ENCODE results near the gene LRP1B. TPM values are rescaled to one million over a fixed set of nuclear protein-coding genes. Genes with fewer than 3 reads are reported as not detected.

Gene LRP1B
- total RNA-seq, 1 donor from 2014 or later = 0.27 TPM

GRCh38 chr2:141639809-141640208, 491.0 kb downstream of the LRP1B start:
- intact Hi-C loops (cut with DNase I) = no loop called here
- DNase-seq (ENCODE audit: low spot score) = no peak

- DNase-seq (ENCODE audit: low spot score) = no peak
- intact Hi-C loops (cut with DNase I) = no loop called here
Observed at GRCh38 chr2:141633132-141633531, 497.7 kb downstream of the LRP1B start.

DNA sequence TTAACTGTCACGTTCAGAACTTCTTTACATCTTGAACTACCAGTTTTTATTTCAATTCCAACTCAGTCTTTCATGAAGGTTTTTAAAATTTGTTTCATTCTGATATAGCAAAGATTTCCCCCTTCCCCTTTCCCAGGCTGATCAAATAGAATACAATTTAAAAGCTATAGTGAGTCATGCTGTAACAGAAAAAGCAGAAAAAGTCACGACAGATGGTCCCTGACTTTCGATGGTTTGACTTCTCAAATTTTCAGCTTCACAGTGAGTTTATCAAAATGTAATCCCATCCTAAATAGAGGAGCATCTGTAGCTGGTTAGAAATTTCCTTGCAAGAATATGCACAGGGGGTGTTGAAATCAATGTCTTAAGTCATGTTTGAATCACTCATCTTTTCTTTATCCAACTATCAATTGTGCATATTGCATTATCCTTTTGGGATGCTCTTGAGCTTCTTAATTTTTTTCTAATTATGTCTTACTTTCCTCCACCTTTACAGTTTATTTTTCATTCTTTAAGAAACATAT, 500.3 kb downstream of the LRP1B start:
- intact Hi-C loops (cut with DNase I) = no loop called here
- no peak for DNase-seq (ENCODE audit: low spot score)

DNA sequence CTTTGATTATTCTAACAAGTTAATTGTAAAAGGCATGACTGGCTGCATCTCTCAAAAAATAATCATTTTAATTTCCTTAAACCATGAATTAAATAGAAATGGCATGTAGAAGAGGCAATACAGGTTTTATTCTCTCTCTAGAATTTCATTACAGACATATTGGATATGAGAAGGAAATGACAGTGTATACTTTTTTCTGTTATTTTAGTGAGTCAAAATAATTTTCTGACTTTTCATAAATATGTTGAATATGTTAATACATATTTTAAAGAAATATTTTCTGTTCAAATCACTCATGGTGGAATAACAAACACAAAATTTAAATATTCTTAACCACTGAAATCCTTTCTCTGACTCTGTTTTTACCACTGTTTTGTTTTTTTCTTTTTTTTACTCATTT, 510.4 kb downstream of the LRP1B start:
- intact Hi-C loops (cut with DNase I) = no loop called here
- DNase-seq (ENCODE audit: low spot score) = no peak

DNA sequence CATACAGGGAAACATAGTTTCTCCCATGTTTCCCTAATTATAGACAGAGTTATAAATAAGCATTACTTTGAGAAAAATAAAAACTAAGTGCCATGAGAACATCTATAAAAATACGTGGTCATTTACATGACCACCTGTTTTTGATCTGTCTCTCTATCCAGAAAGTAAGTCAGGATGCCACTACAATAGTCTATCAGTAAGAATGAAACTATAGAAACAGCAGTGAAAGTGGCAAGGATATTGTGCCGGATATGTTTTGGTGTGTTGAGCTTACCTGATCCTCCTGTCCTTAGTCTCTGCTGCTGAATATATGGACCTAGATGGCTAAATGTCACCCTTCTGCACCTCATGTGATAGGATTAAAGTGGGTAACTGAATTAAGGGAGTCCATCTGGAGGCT, 512.4 kb downstream of the LRP1B start:
- no peak for DNase-seq (ENCODE audit: low spot score)
- intact Hi-C loops (cut with DNase I) = no loop called here

- intact Hi-C loops (cut with DNase I) = no loop called here
- DNase-seq (ENCODE audit: low spot score) = no peak
Observed at GRCh38 chr2:141611981-141612380, 518.8 kb downstream of the LRP1B start.

DNA sequence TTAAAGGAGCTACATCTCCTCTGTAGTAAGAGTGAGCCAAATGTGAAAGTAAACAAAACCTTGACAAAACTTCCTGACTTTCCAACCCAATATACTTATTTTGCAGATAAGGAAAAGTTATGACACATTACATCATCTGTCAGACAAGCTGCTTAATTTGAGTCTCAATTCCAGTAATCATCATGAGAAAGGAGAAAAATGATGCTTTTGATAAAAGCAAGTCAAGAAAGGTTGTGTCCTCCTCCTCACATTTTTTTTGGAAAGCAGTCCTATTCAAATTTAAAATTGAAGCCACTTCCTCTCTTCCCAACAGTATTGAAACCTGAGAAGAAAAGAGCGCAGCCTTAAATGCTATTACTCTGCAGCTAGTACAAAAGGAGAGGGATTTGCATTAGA, 519.6 kb downstream of the LRP1B start:
- intact Hi-C loops (cut with DNase I) = no loop called here

DNA sequence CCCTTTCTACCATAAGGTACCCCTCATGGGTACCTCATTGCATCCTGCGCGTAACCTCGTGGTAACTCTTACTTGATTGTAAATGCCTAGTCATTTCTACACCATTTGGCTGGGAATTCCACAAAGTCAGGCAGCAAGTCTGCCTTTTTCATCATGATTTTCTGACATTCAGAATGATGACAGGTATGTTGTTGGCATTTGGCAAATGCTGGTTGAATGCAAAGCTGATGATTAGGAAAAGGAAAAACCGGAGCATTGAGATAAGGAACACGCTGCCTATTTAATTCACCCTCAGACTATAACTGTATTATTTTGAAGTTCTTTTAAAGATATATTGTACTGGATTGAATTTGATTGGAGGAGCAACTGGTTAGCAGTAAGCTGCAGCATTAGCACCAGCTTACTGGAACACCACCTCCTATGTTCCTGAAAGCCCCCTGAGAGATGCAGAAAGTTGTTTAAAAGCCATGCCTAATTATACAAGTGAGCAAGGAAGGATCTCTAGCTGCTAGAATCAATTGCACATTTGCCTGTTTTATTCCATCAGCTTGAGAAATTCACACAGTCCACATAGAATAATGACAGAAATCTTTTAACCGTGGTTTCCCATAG, 520.1 kb downstream of the LRP1B start:
- intact Hi-C loops (cut with DNase I) = no loop called here

More for the DNA sequence above, 519.6 kb downstream of the LRP1B start:
- no peak for DNase-seq (ENCODE audit: low spot score)

GRCh38 chr2:141605163-141605562, 525.7 kb downstream of the LRP1B start:
- intact Hi-C loops (cut with DNase I) = no loop called here
- no peak for DNase-seq (ENCODE audit: low spot score)

More for the DNA sequence above, 520.1 kb downstream of the LRP1B start:
- no peak for DNase-seq (ENCODE audit: low spot score)

DNA sequence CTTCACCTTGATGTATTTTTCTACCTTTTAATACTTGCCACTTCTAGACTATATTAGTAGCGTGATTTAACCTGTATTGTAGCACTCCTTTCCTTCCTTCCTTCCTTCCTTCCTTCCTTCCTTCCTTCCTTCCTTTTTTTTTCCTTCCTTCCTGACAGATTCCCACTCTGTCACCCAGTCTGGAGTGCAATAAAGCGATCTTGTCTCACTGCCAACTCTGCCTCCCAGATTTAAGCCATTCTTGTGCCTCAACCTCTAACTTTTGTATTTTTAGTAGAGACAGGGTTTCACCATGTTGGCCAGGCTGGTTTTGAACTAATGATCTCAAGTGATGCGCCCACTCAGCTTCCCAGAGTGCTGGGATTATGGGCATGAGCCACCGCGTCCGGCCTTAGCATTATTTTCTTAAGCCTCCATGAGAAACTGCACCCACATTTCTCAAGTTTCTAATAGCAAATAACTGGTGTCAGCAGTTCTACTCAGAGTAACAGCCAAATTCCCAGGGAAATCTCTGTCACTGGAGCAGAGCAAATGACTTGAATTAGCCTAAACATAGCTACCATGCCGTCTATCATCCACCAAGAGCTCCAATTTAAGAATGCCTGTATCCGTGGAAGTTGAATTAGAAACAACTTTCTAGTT, 529.2 kb downstream of the LRP1B start:
- intact Hi-C loops (cut with DNase I) = no loop called here
- no peak for DNase-seq (ENCODE audit: low spot score)

DNA sequence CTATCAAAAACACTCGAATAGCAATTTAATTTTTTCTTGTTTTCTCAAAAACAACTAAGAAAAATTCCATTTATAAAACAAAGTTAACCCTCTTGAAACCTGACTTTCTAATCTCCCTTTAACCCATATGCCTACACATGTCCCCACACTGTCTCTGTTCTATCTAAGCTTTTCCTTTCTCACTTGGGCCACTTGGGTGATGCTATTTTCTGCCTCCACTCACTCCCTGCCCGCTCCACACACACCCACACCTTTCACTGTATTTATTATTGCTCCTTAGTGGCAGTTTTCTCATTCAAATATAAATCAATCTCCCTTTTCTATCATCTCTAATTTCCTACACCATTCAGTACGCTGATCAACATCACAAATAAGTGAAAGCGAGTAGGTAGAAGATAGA, 531.1 kb downstream of the LRP1B start:
- intact Hi-C loops (cut with DNase I) = no loop called here
- DNase-seq (ENCODE audit: low spot score) = no peak

- intact Hi-C loops (cut with DNase I) = no loop called here
- DNase-seq (ENCODE audit: low spot score) = no peak
Observed at GRCh38 chr2:141598982-141599381, 531.8 kb downstream of the LRP1B start.

GRCh38 chr2:141595316-141595920, 535.4 kb downstream of the LRP1B start:
- DNase-seq (ENCODE audit: low spot score) = no peak

GRCh38 chr2:141591787-141592186, 539.0 kb downstream of the LRP1B start:
- intact Hi-C loops (cut with DNase I) = no loop called here
- no peak for DNase-seq (ENCODE audit: low spot score)

More at GRCh38 chr2:141595316-141595920, 535.4 kb downstream of the LRP1B start:
- intact Hi-C loops (cut with DNase I) = no loop called here

DNA sequence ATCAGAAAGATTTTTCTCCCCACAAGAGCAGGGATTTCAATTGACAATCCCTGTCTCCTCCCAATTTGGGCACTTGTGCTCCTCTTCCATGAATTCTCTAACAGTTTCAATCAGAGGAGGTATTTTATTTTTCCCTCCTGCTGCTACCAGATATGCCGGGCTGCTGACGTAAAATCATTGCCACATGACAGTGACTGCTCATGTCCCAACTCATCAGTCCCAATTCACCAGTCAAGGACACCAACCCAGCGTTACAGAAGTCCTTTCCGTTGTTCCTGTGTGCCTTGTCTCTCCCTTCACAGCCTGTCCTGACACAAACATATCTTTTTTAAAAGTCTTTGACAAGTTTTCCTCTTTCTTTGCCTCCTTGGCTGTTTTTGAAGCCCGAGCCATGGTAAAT, 540.2 kb downstream of the LRP1B start:
- no peak for DNase-seq (ENCODE audit: low spot score)
- intact Hi-C loops (cut with DNase I) = no loop called here

GRCh38 chr2:141589314-141589713, 541.5 kb downstream of the LRP1B start:
- no peak for DNase-seq (ENCODE audit: low spot score)
- intact Hi-C loops (cut with DNase I) = no loop called here

- intact Hi-C loops (cut with DNase I) = no loop called here
Observed at GRCh38 chr2:141586985-141587384, 543.8 kb downstream of the LRP1B start.

GRCh38 chr2:141582213-141582612, 548.6 kb downstream of the LRP1B start:
- intact Hi-C loops (cut with DNase I) = no loop called here

More at GRCh38 chr2:141586985-141587384, 543.8 kb downstream of the LRP1B start:
- DNase-seq (ENCODE audit: low spot score) = no peak

GRCh38 chr2:141579071-141579470, 551.7 kb downstream of the LRP1B start:
- intact Hi-C loops (cut with DNase I) = no loop called here
- DNase-seq (ENCODE audit: low spot score) = no peak

More at GRCh38 chr2:141582213-141582612, 548.6 kb downstream of the LRP1B start:
- DNase-seq (ENCODE audit: low spot score) = no peak

DNA sequence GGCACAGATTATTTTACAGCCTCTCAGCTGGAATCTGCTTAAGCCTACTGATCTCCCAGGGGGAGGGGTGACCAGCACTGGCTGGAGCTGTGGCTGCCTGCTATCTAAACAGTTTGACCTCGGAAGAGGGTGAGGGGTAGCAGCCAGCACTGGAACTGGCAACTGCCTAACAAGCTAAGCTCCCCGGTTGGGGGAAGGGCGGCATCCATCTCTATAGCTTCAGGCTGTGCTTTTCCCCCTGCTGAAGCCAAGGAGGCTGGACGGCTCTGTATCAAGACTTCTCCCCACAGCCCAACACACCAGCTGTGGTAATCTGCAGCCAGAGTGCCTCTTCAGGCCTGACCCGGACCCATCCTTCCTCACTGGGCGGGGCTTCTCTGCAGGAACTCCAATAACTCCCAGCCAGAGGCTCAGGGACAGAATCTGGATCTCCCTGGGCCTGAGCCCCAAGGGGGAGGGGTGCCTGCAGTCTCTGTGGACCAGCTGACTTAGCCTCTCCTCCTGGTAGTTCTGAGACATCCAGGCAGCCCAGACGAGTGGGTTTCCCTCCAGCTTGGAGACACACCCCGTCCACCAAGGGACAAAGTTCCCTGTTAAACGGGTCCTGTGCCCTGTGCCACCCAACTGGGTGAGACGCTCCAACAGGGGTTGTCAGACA, 560.2 kb downstream of the LRP1B start:
- no peak for DNase-seq (ENCODE audit: low spot score)
- intact Hi-C loops (cut with DNase I) = no loop called here

Measured in cardiac septum (tissue), 1 donor.